H4 (cell line): Measurements from ENCODE around the gene KRTAP10-12. TPM values are rescaled to one million over a fixed set of nuclear protein-coding genes. Genes with fewer than 3 reads are reported as not detected.

ENCODE experiments used
- DNase-seq: peaks from one replicate; pipeline ENCODE4 v3.0.0-alpha.2; 2015; ENCODE audit warnings: low spot score
- total RNA-seq: library from RNA; depleted of rRNA; stranded (reverse); fragments of >200 nt; shearing (Covaris generic); gene quantifications from 2 replicates; pipeline ENCODE4 v1.2.3, GENCODE V29; 2014; rRNA removed

KRTAP10-12 gene
- total RNA-seq, 1 experiment from 2014 or later = not detected

DNA sequence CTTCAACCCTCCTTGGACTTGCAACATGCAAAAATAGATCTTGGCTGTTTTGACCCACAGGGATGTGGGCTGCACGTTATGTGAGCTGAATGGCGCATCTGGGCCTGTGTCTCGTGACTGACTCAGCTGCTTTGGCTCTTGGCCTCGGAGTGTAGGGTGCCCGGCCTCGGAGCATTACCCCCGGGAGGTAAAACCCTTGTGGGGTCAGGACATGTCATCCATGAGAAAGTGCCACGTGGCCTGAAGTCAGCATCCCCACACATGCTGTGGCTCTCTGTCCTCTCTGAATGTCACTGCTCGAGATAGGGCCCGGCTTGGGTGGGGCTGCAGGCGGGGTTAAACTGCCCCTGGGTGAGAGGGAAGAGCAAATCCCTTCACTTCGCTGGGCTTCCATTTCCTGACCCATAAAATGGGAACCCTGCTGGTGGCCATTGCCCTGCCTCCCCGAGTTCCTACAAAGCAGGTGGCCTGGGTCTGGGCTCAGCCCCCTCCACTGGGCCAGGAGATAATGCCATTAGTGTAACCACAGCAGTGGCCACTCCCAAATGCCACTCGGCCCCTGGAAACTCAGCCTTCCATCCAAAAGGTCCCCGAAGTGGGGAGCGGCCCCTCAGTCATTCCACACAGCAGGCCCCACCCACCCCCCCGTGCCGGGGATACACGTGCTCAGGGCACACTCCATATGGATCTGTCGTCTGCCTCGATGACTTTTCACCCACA, 37.2 kb downstream of the KRTAP10-12 start:
- no peak for DNase-seq

DNA sequence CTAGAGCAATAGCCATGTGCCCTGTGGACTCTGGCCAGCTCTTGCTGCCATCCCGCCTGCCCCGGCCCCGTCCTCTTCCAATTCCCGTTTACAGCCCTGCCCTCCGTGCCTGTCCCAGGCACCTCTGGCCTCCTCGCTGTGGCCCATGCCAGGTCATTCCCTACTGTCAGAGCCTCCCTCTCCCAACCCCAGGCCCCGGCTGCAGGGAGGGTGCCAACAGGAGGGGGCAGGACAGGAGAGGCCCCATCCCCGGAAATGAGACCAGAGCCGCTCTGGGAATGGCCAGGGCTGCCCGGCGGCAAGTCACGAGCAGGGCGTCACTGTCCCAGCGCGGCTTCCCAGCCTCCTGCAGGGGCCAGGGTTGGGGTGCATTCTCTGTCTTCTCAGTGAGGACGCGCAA, 37.9 kb downstream of the KRTAP10-12 start:
- no peak for DNase-seq

DNA sequence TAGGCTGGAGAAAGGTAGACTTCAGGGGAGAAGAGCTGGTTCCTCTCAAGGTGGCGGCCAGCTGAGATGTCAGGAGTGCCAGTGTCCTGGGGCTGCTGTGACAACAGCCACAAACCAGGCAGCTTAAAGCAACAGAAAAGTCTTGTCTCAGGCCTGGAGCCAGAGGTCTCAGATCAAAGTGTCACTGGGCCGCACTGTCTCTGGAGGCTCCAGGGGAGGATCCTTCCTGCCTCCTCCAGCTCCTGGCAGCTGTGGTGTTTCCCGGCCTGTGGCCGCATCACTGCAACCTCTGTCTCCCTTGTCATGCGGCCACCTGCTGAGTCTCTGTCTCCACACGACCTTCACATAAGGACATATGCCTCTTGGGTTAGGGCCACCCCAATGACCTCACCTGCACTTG, 38.8 kb downstream of the KRTAP10-12 start:
- no peak for DNase-seq

DNA sequence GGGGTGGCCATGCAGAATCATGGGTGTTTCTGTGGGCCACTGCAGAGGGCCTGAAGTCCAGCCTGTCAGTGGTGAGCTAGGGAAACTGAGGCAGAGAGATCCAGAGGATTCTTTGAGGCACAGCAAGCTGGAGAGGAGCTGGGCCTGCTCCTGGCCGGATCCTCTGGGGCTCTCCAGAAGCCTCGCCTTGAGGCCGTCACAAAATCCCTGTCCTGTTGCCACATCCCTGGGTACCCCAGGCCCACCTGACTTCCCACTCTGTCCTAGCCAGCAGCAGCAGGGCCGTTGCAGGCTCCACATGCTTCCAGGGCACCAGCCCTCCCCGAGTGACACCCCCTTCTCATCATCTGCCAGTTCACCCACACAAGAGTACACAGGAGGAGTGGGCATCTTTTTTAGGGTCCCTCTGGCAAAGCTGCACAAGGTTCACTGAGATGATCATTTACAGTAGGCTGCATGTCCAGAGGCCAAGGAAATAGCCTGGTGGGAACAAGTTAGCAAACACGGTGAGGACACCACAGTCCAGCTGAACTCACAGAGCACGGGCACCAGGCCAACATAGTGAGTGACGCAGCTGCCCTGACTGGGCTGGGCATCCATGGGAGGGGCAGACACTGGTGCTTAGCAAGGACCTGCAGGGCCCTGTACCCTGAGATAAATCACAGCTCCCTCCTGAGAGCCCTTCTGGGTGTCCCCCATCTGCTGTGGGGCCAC, 39.5 kb downstream of the KRTAP10-12 start:
- DNase-seq = no peak

DNA sequence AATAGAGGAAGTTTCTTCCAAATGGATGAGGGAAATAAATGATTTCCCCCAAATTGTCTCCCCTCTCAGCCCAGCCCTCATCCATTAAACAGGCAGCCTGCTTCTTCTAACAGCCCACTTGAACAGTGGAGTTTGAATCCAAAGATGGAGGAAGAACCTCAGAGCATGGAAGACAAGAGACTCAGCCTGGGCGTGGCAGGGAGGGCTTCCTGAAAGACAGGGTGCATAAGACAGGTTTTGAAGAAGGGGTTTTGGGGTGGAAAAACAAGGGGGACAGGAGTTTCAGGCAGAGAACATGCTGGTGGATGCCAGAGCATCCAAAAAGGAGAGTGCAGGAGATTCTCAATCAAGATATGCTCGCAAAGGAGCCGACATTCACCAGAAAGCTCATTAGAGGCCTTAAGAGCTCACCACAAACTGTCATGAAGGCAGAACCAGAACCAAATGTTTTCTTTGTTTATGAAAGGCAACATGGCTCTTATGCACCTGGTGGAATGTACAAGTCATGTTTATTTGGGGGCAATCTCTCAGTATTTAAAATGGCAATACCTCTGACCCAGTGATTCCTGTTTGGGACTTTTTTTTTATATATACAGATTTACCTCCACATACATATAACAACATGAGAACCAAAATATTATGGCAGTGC, 40.9 kb downstream of the KRTAP10-12 start:
- DNase-seq = no peak

DNA sequence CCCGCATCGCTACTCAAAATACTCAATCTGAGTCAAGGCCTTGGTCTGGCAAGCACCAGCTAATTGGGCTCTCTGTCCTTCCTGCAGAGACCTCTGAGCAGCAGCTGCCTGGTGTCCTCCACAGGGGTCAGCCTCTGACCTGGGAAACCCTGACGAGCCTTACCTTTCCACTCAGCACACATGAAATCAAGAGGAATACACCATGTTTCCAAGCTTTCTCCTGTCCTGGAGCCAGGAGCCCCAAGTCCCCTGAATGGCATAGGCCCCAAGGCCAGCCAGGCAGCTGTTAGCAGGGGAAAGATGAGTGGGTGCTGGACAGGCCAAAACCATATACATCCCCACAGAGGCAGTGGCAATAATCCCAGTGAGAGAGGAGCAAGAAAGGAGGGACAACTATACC, 41.6 kb downstream of the KRTAP10-12 start:
- no peak for DNase-seq

DNA sequence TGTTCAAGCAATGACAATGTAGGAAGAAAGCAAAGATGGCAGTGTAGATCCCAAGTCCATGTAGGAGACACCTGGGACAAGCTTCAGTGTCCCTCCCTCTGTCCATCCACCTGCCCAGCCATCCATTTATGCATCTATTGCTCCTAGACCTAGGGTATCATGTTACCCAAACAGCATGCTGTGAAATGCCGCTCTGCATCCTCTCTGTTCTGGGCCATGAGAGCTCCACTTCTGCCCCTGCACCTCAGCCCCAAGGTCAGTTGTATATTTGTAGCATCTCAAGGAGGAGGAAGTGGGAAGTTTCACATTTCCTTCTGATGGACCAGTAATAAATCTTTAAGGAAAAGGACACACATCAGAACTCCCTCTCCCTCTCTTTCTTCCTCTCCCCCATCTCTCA, 42.3 kb downstream of the KRTAP10-12 start:
- no peak for DNase-seq

DNA sequence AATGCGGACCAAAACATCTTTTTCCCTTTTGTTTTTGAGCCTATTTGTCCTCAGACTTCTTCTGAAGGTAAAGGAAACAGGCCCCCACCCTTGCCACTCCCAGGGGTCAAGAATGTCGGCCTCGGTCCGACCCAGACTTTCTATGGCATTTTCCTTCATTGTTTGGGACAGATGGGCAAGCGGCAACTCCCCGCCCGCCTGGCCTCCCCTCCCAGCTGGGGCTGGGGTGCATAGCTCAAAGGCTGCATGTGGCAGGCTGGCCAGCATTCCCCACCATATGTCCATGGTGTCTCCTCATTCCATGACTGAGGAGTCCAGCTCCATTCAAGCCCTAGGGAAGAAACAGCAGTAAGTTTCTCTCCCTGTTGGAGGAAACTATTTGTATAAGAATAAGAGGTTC, 43.8 kb downstream of the KRTAP10-12 start:
- DNase-seq = no peak

DNA sequence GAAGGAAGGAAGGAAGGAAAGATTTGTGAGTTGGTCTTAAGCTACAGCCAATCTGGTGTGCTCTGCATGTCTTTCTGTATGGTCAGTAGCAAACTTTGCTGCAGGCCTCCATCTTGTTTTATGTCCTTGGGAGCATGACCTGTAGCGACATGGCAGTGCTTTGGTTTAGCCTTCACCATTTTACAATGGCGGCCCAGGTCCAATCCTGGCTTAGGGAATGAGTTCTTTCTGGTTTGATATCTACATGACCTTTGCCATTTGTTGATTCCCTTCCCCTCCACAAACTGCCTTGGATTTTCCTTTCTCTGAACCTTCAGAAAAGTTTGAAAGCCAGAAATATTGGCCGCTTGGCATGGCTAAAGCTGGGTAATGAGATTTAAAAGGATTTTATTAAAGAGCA, 44.9 kb downstream of the KRTAP10-12 start:
- no peak for DNase-seq

DNA sequence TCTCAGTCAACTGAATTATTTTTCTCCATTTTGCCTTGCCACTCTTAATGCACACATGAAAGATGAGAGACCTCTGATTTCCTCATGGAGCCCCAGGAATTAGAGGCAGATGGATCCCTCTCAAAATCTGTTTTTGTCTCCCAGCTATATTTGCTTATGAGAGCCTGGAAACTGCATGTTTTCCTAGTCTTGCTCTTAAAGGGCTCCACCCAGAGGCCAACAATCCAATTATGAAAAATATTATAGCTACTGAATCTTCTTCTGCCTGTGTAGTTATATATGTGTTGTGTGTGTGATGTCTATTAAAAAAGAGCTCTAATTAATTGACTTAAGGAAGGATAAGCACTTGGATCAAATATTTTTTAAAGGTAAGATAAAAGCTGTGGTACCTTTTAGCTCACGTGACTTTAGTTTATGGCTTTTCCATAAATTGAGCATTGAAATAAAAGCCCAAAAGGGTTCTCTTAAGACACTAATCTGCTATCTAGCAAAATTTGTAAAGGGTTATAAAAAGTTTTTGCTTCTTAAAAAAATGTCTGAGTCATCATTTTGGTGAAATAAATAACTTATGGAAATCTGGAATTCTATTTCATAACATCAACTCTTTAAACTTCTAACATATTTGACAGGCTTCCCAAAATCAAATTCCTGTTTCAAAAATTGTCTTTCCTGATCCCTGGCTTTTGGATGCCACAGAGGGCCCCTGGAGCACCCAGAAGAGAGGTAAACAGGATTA, 45.6 kb downstream of the KRTAP10-12 start:
- no peak for DNase-seq

Other genes starting within 250 kb of the KRTAP10-12 start
- gene LRRC3, start 241.7 kb upstream of the KRTAP10-12 start, total RNA-seq = 0.37 and 0.52 TPM in 2 replicates
- not detected in 2 replicates for gene KRTAP10-1, start 157.0 kb upstream of the KRTAP10-12 start, total RNA-seq
- gene KRTAP10-2, start 145.7 kb upstream of the KRTAP10-12 start, total RNA-seq = not detected in 2 replicates
- not detected in 2 replicates for gene KRTAP10-3, start 138.4 kb upstream of the KRTAP10-12 start, total RNA-seq
- gene KRTAP10-4, start 123.4 kb upstream of the KRTAP10-12 start, total RNA-seq = not detected in 2 replicates
- gene KRTAP10-5, start 116.6 kb upstream of the KRTAP10-12 start, total RNA-seq = not detected in 2 replicates
- gene KRTAP10-6, start 104.7 kb upstream of the KRTAP10-12 start, total RNA-seq = not detected in 2 replicates
- not detected in 2 replicates for gene KRTAP10-7, start 96.6 kb upstream of the KRTAP10-12 start, total RNA-seq
- gene KRTAP10-8, start 85.1 kb upstream of the KRTAP10-12 start, total RNA-seq = not detected in 2 replicates
- gene KRTAP10-9, start 70.1 kb upstream of the KRTAP10-12 start, total RNA-seq = not detected in 2 replicates
- not detected in 2 replicates for gene KRTAP10-10, start 59.8 kb upstream of the KRTAP10-12 start, total RNA-seq
- gene KRTAP10-11, start 50.8 kb upstream of the KRTAP10-12 start, total RNA-seq = not detected in 2 replicates
- gene KRTAP12-4, start 42.5 kb upstream of the KRTAP10-12 start, total RNA-seq = not detected in 2 replicates
- gene KRTAP12-3, start 39.2 kb upstream of the KRTAP10-12 start, total RNA-seq = not detected in 2 replicates
- gene KRTAP12-2, start 30.2 kb upstream of the KRTAP10-12 start, total RNA-seq = not detected in 2 replicates
- not detected in 2 replicates for gene KRTAP12-1, start 15.0 kb upstream of the KRTAP10-12 start, total RNA-seq
- 0.08 TPM in 1 of 2 replicates, not detected in the other for gene TSPEAR, start 14.4 kb downstream of the KRTAP10-12 start, total RNA-seq
- 55.6 and 68.9 TPM in 2 replicates for gene UBE2G2, start 104.6 kb downstream of the KRTAP10-12 start, total RNA-seq
- gene SUMO3, start 120.9 kb downstream of the KRTAP10-12 start, total RNA-seq = 155 and 177 TPM in 2 replicates
- 239 and 246 TPM in 2 replicates for gene PTTG1IP, start 176.5 kb downstream of the KRTAP10-12 start, total RNA-seq
- gene ITGB2, start 223.7 kb downstream of the KRTAP10-12 start, total RNA-seq = 0.91 and 1.9 TPM in 2 replicates
- 14.9 and 21.7 TPM in 2 replicates for gene SLX9, start 242.9 kb downstream of the KRTAP10-12 start, total RNA-seq